ENCODE data around the gene KLHDC3.
"Not testable (repeated sequence)": the region's sequence is repeated elsewhere in the genome, so short reads cannot be mapped to it uniquely, and the experiment has no call there.

Gene KLHDC3

GRCh38 chr6:42988486-42989020 lies 25.5 kb upstream of the KLHDC3 start:
- no peak for DNase-seq

GRCh38 chr6:42989923-42990322 lies 24.1 kb upstream of the KLHDC3 start:
- no peak for DNase-seq

GRCh38 chr6:42993445-42993844 lies 20.6 kb upstream of the KLHDC3 start:
- DNase-seq, result no peak

- no peak for DNase-seq
Measured at GRCh38 chr6:42996513-42996912, 17.5 kb upstream of the KLHDC3 start.

- DNase-seq, result not testable (repeated sequence)
Measured at GRCh38 chr6:42998205-42998604, 15.8 kb upstream of the KLHDC3 start.

- DNase-seq, result no peak
Measured at GRCh38 chr6:43001843-43002242, 12.2 kb upstream of the KLHDC3 start.

- DNase-seq, result no peak
Measured at GRCh38 chr6:43005844-43006243, 8.2 kb upstream of the KLHDC3 start.

GRCh38 chr6:43006251-43006650 lies 7.8 kb upstream of the KLHDC3 start:
- DNase-seq, result no peak

- no peak for DNase-seq
Measured at GRCh38 chr6:43007126-43007525, 6.9 kb upstream of the KLHDC3 start.

- no peak for DNase-seq
Measured at GRCh38 chr6:43009124-43009523, 4.9 kb upstream of the KLHDC3 start.

- no peak for DNase-seq
Measured at GRCh38 chr6:43011207-43011606, 2.8 kb upstream of the KLHDC3 start.

- DNase-seq, result no peak
Measured at GRCh38 chr6:43012364-43012763, 1.7 kb upstream of the KLHDC3 start.

- DNase-seq, result no peak
Measured at GRCh38 chr6:43013097-43013842, 779 bp upstream of the KLHDC3 start.

GRCh38 chr6:43014434-43014909 lies 423 bp downstream of the KLHDC3 start:
- DNase-seq, result no peak

GRCh38 chr6:43016176-43016942 lies 2.3 kb downstream of the KLHDC3 start:
- no peak for DNase-seq

- no peak for DNase-seq
Measured at GRCh38 chr6:43016943-43017334, 2.9 kb downstream of the KLHDC3 start.

GRCh38 chr6:43019152-43019551 lies 5.1 kb downstream of the KLHDC3 start:
- no peak for DNase-seq

- DNase-seq, result no peak
Measured at GRCh38 chr6:43020052-43020705, 6.1 kb downstream of the KLHDC3 start.

- no peak for DNase-seq
Measured at GRCh38 chr6:43020847-43021246, 6.8 kb downstream of the KLHDC3 start.

- peak; percentile 59 for DNase-seq
Measured at GRCh38 chr6:43021270-43022047, 7.4 kb downstream of the KLHDC3 start, which contains the start of gene RRP36. Gene RRP36 (plus strand): TSS chr6:43021623. CDS start chr6:43021655, 32 bp downstream.

GRCh38 chr6:43024436-43024835 lies 10.4 kb downstream of the KLHDC3 start:
- no peak for DNase-seq

GRCh38 chr6:43026365-43026764 lies 12.3 kb downstream of the KLHDC3 start:
- DNase-seq, result no peak

GRCh38 chr6:43029120-43029519 lies 15.1 kb downstream of the KLHDC3 start:
- no peak for DNase-seq
